Activated CD4-positive, alpha-beta T cell treated with anti-CD3 and anti-CD28 coated beads, Interleukin-2, amount 10 ng/mL, durations not matched to agents 24 days and 14 days (primary cell): Measurements from ENCODE around the gene SH2D3C. TPM values are rescaled to one million over a fixed set of nuclear protein-coding genes. Genes with fewer than 3 reads are reported as not detected.

Experiments used
- DNase-seq: peaks from one replicate; pipeline ENCODE4 v3.0.0; 2022
- H3K27ac Mint-ChIP-seq: one replicate; pipeline ENCODE4 v1.8.0; 2022; ENCODE audit warnings: mild to moderate bottlenecking, mixed read lengths
- H3K27me3 Mint-ChIP-seq: one replicate; pipeline ENCODE4 v1.8.0; 2022; ENCODE audit warnings: mixed read lengths
- H3K36me3 Mint-ChIP-seq: one replicate; pipeline ENCODE4 v1.8.0; 2022; ENCODE audit warnings: low read depth, mild to moderate bottlenecking, mixed read lengths
- H3K4me1 Mint-ChIP-seq: one replicate; pipeline ENCODE4 v1.8.0; 2021; ENCODE audit warnings: mixed read lengths
- H3K4me3 Mint-ChIP-seq: one replicate; pipeline ENCODE4 v1.8.0; 2022; ENCODE audit warnings: mild to moderate bottlenecking, moderate library complexity, mixed read lengths
- H3K9me3 Mint-ChIP-seq: one replicate; pipeline ENCODE4 v1.8.0; 2021; ENCODE audit warnings: mixed read lengths
- intact Hi-C: fragments of 100-400 bp; cut with micrococcal nuclease; formaldehyde crosslinking; loops from one replicate; pipeline ENCODE4 v1.15.1; 2023
- total RNA-seq: library from RNA; stranded (reverse); gene quantifications from 2 replicates; pipeline ENCODE4 v1.2.3, GENCODE V29; 2022

SH2D3C gene
- total RNA-seq, 1 donor from 2014 or later, result 22.2 TPM

DNA sequence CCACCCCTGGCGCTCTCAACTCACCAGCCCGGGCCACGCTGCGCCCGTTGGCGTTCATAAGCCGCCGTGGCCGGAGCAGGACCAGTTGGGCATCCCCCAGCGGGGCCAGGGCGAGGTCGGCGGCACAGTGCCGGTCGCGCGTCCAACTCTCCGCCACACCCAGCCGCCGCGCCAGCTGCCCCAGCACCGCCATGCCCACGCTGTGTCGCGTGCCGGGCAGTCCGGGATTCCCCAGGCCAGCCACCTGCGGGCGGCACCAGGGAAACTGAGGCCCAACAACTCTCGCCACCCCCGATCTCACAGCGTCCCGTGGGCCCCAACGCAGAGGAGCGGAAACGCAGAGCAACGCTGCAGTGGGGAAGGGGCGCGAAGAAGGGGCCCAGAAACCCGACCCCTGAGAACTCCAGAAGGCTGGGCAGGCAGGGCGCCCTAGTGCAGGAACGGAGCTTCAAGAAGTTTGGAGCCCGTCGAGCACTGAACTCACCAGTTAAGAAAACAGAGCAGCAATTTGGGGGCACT lies 63.5 kb downstream of the SH2D3C start:
- peak overlapping the region; percentile 99 for H3K27ac Mint-ChIP-seq
- peaks cover 2% of the 10 kb centered on the region for H3K27me3 Mint-ChIP-seq
- DNase-seq, result no peak
- intact Hi-C loops, result loop anchor here (1.0 to 5.0 kb wide), 4 partner anchors 16 to 103 kb away; partner anchors contain the start of genes STXBP1 and TOR2A
- H3K4me1 Mint-ChIP-seq, result peaks cover 28% of the 10 kb centered on the region
- H3K36me3 Mint-ChIP-seq, result peaks cover 2% of the 10 kb centered on the region
- H3K9me3 Mint-ChIP-seq, result no peaks in the 10 kb centered on the region
- peak overlapping the region; percentile 100 for H3K4me3 Mint-ChIP-seq

DNA sequence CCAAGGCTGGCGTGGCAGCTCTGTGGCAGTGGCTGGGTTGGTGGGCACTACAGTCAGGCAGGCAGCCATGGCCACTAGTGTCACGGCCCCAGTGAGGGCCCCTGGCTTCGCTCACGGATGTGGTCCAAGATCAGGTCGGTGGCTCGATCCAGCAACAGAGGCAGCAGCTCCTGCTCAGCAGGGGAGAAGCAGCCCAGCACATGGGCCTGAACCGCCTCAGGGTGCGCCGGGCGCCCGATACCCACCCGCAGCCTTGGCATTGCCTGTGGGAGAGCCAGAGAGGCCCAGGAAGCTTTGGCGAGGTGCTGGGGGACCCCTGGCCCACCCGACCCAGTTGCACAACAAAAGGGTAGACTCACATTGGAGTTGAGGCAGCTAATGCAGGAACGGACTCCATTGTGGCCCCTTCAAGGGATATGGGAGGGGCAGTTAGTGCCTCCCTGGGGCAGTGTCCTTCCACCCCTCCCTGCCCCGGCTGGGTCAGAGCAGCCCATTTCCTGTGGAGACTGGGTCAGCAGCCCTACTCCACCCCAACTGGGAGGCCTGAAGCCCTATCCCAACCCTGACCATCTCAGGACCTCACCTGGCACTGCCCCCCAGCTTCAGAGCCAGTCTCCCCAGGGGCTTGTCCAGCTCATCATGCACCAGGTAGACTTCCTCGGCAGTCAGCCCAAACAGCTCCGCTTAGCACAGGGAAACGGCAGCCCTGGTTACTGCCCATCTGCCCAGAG lies 64.3 kb downstream of the SH2D3C start:
- intact Hi-C loops, result loop anchor here (2.0 kb wide), 1 partner anchor 57 kb away; no protein-coding TSS in a partner anchor
- H3K27ac Mint-ChIP-seq, result no peak overlapping the region
- H3K27me3 Mint-ChIP-seq, result peaks cover 2% of the 10 kb centered on the region
- peaks cover 2% of the 10 kb centered on the region for H3K36me3 Mint-ChIP-seq
- peaks cover 24% of the 10 kb centered on the region for H3K4me1 Mint-ChIP-seq
- H3K4me3 Mint-ChIP-seq, result peak overlapping the region; percentile 100
- DNase-seq, result no peak
- no peaks in the 10 kb centered on the region for H3K9me3 Mint-ChIP-seq

GRCh38 chr9:127712867-127713266 lies 65.6 kb downstream of the SH2D3C start:
- no peak for DNase-seq
- intact Hi-C loops, result no loop called here
- Mint-ChIP-seq H3K27me3 (peaks cover 2% of the 10 kb centered on the region), H3K4me1 (peaks cover 25% of the 10 kb centered on the region), H3K9me3 (no peaks in the 10 kb centered on the region), H3K36me3 (peaks cover 2% of the 10 kb centered on the region), H3K4me3 (no peak overlapping the region), H3K27ac (no peak overlapping the region)

DNA sequence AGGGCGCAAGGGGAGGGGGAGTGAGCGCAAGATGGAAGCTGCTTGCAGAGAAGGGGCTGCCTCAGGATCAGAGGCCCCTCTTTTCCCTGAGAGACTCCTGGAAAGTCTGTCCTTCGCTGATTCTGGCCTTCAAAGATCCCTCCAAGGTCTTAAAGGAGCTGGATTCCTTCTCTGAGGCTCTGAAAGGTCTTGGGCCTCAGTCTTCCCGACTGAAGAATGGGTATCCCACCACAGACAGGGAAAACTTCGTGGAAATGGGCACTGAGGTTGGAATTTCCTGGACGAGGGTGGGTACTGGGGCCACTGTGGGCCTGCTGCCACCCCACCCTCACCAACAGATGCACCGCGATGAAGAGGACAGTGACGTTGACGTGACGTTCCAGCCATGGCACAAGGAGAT lies 66.1 kb downstream of the SH2D3C start:
- Mint-ChIP-seq H3K27me3 (peaks cover 2% of the 10 kb centered on the region), H3K4me3 (no peak overlapping the region), H3K9me3 (no peaks in the 10 kb centered on the region), H3K36me3 (peaks cover 2% of the 10 kb centered on the region), H3K4me1 (peaks cover 30% of the 10 kb centered on the region), H3K27ac (no peak overlapping the region)
- no peak for DNase-seq
- intact Hi-C loops, result no loop called here

DNA sequence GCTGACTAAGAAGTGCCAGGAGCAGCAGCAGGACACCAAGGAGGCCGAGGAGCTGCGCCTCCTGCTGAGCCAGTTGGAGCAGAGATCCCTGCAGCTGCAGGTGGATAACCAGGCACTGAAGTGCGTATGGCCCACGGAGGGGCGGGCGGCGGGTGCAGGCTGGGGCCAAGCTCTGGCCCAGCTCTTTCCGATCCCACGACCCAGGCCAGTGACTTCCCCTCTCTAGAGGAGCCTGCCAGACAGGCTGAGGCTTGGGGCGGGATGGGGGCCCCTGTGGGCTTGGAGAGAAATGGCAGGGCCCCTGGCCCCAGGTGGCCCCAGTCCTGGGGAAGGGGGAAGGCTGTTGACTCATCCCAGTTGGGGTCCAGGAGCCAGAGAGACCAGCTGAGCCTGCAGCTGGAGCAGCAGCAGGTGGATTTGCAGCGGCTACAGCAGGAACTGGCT lies 66.6 kb downstream of the SH2D3C start:
- Mint-ChIP-seq H3K4me1 (peaks cover 30% of the 10 kb centered on the region), H3K27ac (no peak overlapping the region), H3K27me3 (peaks cover 2% of the 10 kb centered on the region), H3K4me3 (no peak overlapping the region), H3K36me3 (peaks cover 2% of the 10 kb centered on the region), H3K9me3 (no peaks in the 10 kb centered on the region)
- intact Hi-C loops, result no loop called here
- DNase-seq, result no peak

DNA sequence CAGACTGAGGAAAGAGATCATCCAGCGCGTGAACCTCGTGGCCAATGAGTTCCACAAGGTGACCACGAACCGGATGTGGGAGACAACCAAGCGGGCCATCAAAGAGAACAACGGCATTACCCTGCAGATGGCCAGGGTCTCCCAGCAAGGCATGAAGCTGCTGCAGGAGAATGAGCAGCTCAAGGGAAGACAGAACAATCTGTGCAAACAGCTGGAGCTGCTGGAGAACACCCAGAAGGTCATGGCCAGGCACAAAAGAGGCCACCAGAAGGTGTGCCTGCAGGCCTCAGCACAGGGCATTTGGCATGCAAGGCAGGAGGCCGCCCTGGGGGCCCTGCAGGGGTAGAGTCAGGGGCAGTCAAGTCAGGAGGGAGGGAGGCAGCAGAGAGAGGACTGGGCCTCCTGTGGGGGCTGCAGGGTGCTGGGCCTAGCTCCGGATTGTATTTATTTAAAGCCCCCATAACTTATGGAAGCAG lies 67.2 kb downstream of the SH2D3C start:
- Mint-ChIP-seq H3K36me3 (peaks cover 2% of the 10 kb centered on the region), H3K27ac (no peak overlapping the region)

GRCh38 chr9:127710204-127710783 lies 68.2 kb downstream of the SH2D3C start:
- intact Hi-C loops, result no loop called here
- Mint-ChIP-seq H3K4me1 (peaks cover 21% of the 10 kb centered on the region), H3K4me3 (no peak overlapping the region), H3K36me3 (no peaks in the 10 kb centered on the region), H3K27me3 (no peaks in the 10 kb centered on the region), H3K9me3 (no peaks in the 10 kb centered on the region), H3K27ac (no peak overlapping the region)
- DNase-seq, result no peak

More for the DNA sequence above, 67.2 kb downstream of the SH2D3C start:
- DNase-seq, result peak; percentile 74
- peaks cover 2% of the 10 kb centered on the region for H3K27me3 Mint-ChIP-seq
- no peaks in the 10 kb centered on the region for H3K9me3 Mint-ChIP-seq
- peaks cover 29% of the 10 kb centered on the region for H3K4me1 Mint-ChIP-seq
- no peak overlapping the region for H3K4me3 Mint-ChIP-seq
- intact Hi-C loops, result no loop called here

DNA sequence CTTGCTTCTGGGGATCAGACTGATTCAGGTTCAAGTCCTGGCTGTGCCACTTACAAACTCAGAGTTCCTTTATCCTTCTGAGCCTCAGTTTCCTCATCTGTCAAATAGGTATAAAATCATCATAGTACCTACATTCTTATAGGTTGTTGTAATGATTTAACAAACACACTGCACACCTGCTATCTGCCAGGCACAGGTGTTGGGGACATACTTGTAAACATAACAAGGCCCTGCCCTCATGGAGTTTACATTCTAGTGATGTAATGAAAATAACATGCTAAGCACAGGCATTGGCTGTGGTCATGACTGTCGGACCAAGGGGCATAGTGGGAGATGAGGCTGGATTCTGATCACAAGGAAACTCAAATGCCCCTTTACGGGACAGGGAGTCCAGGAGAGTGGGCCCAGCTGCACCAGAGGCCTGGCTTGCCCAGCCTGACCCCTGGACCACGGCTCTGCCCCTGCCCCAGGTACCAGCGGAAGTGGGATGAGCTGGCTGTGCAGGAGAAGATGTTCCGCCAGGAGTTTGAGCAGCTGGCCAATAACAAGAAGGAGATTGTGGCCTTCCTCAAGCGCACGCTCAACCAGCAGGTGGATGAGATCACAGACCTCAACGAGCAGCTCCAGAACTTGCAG lies 69.4 kb downstream of the SH2D3C start:
- Mint-ChIP-seq H3K4me3 (no peak overlapping the region), H3K36me3 (no peaks in the 10 kb centered on the region), H3K27ac (no peak overlapping the region), H3K4me1 (peaks cover 16% of the 10 kb centered on the region), H3K9me3 (no peaks in the 10 kb centered on the region), H3K27me3 (no peaks in the 10 kb centered on the region)
- DNase-seq, result no peak
- intact Hi-C loops, result no loop called here

- no peak overlapping the region for H3K27ac Mint-ChIP-seq
- H3K4me3 Mint-ChIP-seq, result no peak overlapping the region
- DNase-seq, result peak; percentile 72
- H3K4me1 Mint-ChIP-seq, result peaks cover 17% of the 10 kb centered on the region
- no peaks in the 10 kb centered on the region for H3K36me3 Mint-ChIP-seq
- no peaks in the 10 kb centered on the region for H3K9me3 Mint-ChIP-seq
- intact Hi-C loops, result no loop called here
- no peaks in the 10 kb centered on the region for H3K27me3 Mint-ChIP-seq
Observed at GRCh38 chr9:127707766-127708165, 70.7 kb downstream of the SH2D3C start.

- no peaks in the 10 kb centered on the region for H3K36me3 Mint-ChIP-seq
- DNase-seq, result no peak
- H3K4me3 Mint-ChIP-seq, result no peak within 1 kb of the TSS
- no peaks in the 10 kb centered on the region for H3K27me3 Mint-ChIP-seq
- peaks cover 17% of the 10 kb centered on the region for H3K4me1 Mint-ChIP-seq
- intact Hi-C loops, result no loop called here
- H3K27ac Mint-ChIP-seq, result no peak within 1 kb of the TSS
- no peaks in the 10 kb centered on the region for H3K9me3 Mint-ChIP-seq
Observed at GRCh38 chr9:127706836-127707241, 71.6 kb downstream of the SH2D3C start, which contains the start of gene CFAP157. Gene CFAP157 (plus strand): TSS chr9:127706988. CDS start chr9:127707032, 44 bp downstream.

GRCh38 chr9:127705577-127706379 lies 72.7 kb downstream of the SH2D3C start:
- peaks cover 10% of the 10 kb centered on the region for H3K4me1 Mint-ChIP-seq
- no peak for DNase-seq
- no peak overlapping the region for H3K27ac Mint-ChIP-seq
- intact Hi-C loops, result no loop called here
- no peaks in the 10 kb centered on the region for H3K27me3 Mint-ChIP-seq
- H3K9me3 Mint-ChIP-seq, result no peaks in the 10 kb centered on the region
- no peaks in the 10 kb centered on the region for H3K36me3 Mint-ChIP-seq
- no peak overlapping the region for H3K4me3 Mint-ChIP-seq

GRCh38 chr9:127703289-127703946 lies 75.0 kb downstream of the SH2D3C start:
- no peak for DNase-seq
- Mint-ChIP-seq H3K4me1 (peaks cover 12% of the 10 kb centered on the region), H3K27ac (peak overlapping the region; percentile 39), H3K27me3 (no peaks in the 10 kb centered on the region), H3K4me3 (no peak overlapping the region), H3K36me3 (no peaks in the 10 kb centered on the region), H3K9me3 (no peaks in the 10 kb centered on the region)
- intact Hi-C loops, result no loop called here
